H1 (cell line): ENCODE measurements around the gene MARK3. TPM values are rescaled to one million over a fixed set of nuclear protein-coding genes. Genes with fewer than 3 reads are reported as not detected.

ENCODE experiments used
- ASH2L ChIP-seq: fragments of 200-600, 300-600 bp; sonication (generic); IDR thresholded peaks from one replicate; pipeline ENCODE4 v1.7.1; 2017; ENCODE audit warnings: low read length
- BCL11A ChIP-seq, 2 experiments: IDR thresholded peaks; one replicate each; pipeline ENCODE4 v1.6.1; 2011; ENCODE audit warnings: low read depth in 2 of 2, low read length in 2 of 2, mild to moderate bottlenecking in 2 of 2
- EGR1 ChIP-seq: IDR thresholded peaks from 2 replicates; pipeline ENCODE4 v1.6.1; 2011; ENCODE audit warnings: low read depth, low read length, borderline replicate concordance
- POLR2A ChIP-seq, 2 experiments: IDR thresholded peaks; 1 replicate in 1 of 2; 2 replicates in 1 of 2; pipeline ENCODE4 v1.6.1; 2011; ENCODE audit warnings: low read depth in 2 of 2, low read length in 2 of 2, mild to moderate bottlenecking in 2 of 2; ENCODE audit errors: control extremely low read depth in 1 of 2
- TCF12 ChIP-seq: IDR thresholded peaks from 2 replicates; pipeline ENCODE4 v1.6.1; 2011; ENCODE audit warnings: low read depth, mild to moderate bottlenecking, low read length
- TEAD4 ChIP-seq: IDR thresholded peaks from 2 replicates; pipeline ENCODE4 v1.6.1; 2012; ENCODE audit warnings: low read depth, low read length, inconsistent platforms, mixed read lengths
- polyA plus RNA-seq, 7 experiments: library from polyadenylated mRNA; depleted of rRNA in 3 of 7; stranded (reverse) in 5 of 7; unstranded in 2 of 7; fragments of >200 nt in 5 of 7; fragments of 200-250 nt in 2 of 7; gene quantifications; 1 replicate in 5 of 7; 2 replicates in 1 of 7; 4 replicates in 1 of 7; pipeline versions ENCODE4 v1.2.1 to v1.2.3, GENCODE V29; 2011 to 2013; ENCODE audit warnings: missing spikeins in 2 of 7, mixed read lengths in 2 of 7
- total RNA-seq: library from RNA; stranded (reverse); fragmentation: NEBNext Ultra II Directional; extraction: Animal tissue kit (Norgen Biotek cat#: 25700); gene quantifications from 2 replicates; pipeline ENCODE4 v1.2.1, GENCODE V29; 2021
- TF ChIP-seq, protein P1 (sequence below): fragments of 300-600 bp; sonication (generic); IDR thresholded peaks from 2 replicates; pipeline ENCODE4 v1.7.1; 2012; ENCODE audit warnings: low read length, moderate library complexity, mild to moderate bottlenecking, inconsistent platforms; ENCODE audit not compliant: insufficient replicate concordance
- TF ChIP-seq, protein P2 (sequence below), 3 experiments: IDR thresholded peaks; 1 replicate in 2 of 3; 2 replicates in 1 of 3; pipeline versions ENCODE4 v1.5.1 to v1.6.1; 2011; ENCODE audit warnings: low read length in 3 of 3, mild to moderate bottlenecking in 3 of 3, inconsistent platforms in 2 of 3, low read depth in 1 of 3, moderate library complexity in 1 of 3; ENCODE audit not compliant: insufficient read depth in 1 of 3; ENCODE audit errors: control extremely low read depth in 1 of 3

MARK3 gene
- total and polyA plus RNA-seq, 2 of the 8 experiments (the other 6 are each of a cell fraction or from before 2014, with no cell fraction given) = 39.4 to 76.9 TPM

DNA sequence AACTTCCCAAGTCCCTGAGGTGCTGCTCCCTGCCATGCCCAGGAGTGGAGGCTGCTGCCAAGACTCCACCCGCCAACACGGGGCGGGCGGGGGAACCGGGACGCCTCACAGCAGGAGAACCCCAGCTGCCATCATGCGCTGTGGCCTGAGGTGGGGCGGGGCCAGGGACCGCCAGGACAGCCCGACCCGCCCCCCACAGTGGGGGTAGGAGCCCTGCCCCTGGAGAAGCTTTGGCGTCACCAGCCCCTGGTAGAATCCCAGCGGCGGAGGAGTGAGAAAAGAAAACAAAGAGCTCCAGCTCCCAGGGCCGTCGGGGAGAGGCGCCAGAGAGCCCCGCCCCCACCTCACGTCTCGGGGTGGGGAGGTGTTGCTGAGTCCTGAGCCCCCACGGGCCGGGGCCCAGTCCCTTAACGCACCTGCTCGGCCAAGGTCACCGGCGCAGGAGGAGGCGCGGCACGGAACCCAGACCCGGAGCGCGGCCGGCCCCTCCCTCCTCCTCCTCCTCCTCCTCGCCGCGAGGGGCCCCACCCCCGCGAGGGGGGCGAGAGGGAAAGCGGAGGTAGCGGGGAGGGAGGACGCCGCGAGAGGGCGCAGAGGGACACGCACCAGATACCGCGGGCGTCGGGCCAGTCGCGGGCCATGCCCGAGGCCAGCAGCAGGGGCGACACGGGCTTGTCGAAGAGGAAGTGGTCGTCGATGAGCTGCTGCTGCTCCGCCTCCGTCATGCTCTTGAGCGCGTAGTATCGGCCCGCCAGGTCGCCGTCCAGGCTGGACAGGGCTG is 135.6 kb downstream of the MARK3 start (continued):
- TF ChIP-seq, protein P1, sequence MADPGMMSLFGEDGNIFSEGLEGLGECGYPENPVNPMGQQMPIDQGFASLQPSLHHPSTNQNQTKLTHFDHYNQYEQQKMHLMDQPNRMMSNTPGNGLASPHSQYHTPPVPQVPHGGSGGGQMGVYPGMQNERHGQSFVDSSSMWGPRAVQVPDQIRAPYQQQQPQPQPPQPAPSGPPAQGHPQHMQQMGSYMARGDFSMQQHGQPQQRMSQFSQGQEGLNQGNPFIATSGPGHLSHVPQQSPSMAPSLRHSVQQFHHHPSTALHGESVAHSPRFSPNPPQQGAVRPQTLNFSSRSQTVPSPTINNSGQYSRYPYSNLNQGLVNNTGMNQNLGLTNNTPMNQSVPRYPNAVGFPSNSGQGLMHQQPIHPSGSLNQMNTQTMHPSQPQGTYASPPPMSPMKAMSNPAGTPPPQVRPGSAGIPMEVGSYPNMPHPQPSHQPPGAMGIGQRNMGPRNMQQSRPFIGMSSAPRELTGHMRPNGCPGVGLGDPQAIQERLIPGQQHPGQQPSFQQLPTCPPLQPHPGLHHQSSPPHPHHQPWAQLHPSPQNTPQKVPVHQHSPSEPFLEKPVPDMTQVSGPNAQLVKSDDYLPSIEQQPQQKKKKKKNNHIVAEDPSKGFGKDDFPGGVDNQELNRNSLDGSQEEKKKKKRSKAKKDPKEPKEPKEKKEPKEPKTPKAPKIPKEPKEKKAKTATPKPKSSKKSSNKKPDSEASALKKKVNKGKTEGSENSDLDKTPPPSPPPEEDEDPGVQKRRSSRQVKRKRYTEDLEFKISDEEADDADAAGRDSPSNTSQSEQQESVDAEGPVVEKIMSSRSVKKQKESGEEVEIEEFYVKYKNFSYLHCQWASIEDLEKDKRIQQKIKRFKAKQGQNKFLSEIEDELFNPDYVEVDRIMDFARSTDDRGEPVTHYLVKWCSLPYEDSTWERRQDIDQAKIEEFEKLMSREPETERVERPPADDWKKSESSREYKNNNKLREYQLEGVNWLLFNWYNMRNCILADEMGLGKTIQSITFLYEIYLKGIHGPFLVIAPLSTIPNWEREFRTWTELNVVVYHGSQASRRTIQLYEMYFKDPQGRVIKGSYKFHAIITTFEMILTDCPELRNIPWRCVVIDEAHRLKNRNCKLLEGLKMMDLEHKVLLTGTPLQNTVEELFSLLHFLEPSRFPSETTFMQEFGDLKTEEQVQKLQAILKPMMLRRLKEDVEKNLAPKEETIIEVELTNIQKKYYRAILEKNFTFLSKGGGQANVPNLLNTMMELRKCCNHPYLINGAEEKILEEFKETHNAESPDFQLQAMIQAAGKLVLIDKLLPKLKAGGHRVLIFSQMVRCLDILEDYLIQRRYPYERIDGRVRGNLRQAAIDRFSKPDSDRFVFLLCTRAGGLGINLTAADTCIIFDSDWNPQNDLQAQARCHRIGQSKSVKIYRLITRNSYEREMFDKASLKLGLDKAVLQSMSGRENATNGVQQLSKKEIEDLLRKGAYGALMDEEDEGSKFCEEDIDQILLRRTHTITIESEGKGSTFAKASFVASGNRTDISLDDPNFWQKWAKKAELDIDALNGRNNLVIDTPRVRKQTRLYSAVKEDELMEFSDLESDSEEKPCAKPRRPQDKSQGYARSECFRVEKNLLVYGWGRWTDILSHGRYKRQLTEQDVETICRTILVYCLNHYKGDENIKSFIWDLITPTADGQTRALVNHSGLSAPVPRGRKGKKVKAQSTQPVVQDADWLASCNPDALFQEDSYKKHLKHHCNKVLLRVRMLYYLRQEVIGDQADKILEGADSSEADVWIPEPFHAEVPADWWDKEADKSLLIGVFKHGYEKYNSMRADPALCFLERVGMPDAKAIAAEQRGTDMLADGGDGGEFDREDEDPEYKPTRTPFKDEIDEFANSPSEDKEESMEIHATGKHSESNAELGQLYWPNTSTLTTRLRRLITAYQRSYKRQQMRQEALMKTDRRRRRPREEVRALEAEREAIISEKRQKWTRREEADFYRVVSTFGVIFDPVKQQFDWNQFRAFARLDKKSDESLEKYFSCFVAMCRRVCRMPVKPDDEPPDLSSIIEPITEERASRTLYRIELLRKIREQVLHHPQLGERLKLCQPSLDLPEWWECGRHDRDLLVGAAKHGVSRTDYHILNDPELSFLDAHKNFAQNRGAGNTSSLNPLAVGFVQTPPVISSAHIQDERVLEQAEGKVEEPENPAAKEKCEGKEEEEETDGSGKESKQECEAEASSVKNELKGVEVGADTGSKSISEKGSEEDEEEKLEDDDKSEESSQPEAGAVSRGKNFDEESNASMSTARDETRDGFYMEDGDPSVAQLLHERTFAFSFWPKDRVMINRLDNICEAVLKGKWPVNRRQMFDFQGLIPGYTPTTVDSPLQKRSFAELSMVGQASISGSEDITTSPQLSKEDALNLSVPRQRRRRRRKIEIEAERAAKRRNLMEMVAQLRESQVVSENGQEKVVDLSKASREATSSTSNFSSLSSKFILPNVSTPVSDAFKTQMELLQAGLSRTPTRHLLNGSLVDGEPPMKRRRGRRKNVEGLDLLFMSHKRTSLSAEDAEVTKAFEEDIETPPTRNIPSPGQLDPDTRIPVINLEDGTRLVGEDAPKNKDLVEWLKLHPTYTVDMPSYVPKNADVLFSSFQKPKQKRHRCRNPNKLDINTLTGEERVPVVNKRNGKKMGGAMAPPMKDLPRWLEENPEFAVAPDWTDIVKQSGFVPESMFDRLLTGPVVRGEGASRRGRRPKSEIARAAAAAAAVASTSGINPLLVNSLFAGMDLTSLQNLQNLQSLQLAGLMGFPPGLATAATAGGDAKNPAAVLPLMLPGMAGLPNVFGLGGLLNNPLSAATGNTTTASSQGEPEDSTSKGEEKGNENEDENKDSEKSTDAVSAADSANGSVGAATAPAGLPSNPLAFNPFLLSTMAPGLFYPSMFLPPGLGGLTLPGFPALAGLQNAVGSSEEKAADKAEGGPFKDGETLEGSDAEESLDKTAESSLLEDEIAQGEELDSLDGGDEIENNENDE = no peak
- TF ChIP-seq, protein P2, sequence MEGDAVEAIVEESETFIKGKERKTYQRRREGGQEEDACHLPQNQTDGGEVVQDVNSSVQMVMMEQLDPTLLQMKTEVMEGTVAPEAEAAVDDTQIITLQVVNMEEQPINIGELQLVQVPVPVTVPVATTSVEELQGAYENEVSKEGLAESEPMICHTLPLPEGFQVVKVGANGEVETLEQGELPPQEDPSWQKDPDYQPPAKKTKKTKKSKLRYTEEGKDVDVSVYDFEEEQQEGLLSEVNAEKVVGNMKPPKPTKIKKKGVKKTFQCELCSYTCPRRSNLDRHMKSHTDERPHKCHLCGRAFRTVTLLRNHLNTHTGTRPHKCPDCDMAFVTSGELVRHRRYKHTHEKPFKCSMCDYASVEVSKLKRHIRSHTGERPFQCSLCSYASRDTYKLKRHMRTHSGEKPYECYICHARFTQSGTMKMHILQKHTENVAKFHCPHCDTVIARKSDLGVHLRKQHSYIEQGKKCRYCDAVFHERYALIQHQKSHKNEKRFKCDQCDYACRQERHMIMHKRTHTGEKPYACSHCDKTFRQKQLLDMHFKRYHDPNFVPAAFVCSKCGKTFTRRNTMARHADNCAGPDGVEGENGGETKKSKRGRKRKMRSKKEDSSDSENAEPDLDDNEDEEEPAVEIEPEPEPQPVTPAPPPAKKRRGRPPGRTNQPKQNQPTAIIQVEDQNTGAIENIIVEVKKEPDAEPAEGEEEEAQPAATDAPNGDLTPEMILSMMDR (IDR thresholded peaks at IDR 0.05; ENCODE audit: control extremely low read depth in 1 of 3, insufficient read depth in 1 of 3, low read depth in 1 of 3, low read length in 3 of 3) = peak in 2 of 3 experiments; percentile 61 to 66; a peak in 3 of 4 replicates
- TF ChIP-seq POLR2A (IDR thresholded peaks at IDR 0.05; ENCODE audit: control extremely low read depth in 1 of 2, low read depth in 2 of 2, low read length in 2 of 2) = peak in 1 of 2 experiments; percentile 59; a peak in 1 of 3 replicates
- peak; percentile 34; the same call in 1 of the 2 replicates for TF ChIP-seq EGR1
- TF ChIP-seq BCL11A (IDR thresholded peaks at IDR 0.05; ENCODE audit: low read depth in 2 of 2, low read length in 2 of 2) = no peak
- TF ChIP-seq TCF12 = 0 out of 2 replicates have a peak, but pooled peaks have one; percentile 5
- no peak for TF ChIP-seq TEAD4
- TF ChIP-seq ASH2L = peak; percentile 85
